ENCODE data around the gene NRXN2.

The NRXN2 gene

GRCh38 chr11:64742889-64743590, 20.0 kb upstream of the NRXN2 start:
- no peak overlapping the region for H3K23ac ChIP-seq (ENCODE audit: low read length)
- H3K4me3 ChIP-seq (ENCODE audit: low read length): no peak overlapping the region
- no peak overlapping the region for H2BK5ac ChIP-seq (ENCODE audit: low read length)
- peak; percentile 45 for DNase-seq
- H3K4me2 ChIP-seq (ENCODE audit: low read length): peak overlapping the region; percentile 61
- no peaks in the 10 kb centered on the region for H3K4me1 ChIP-seq (ENCODE audit: control insufficient read depth, low read depth, low read length)
- no peak overlapping the region for H3K4ac ChIP-seq (ENCODE audit: low read depth, low read length)
- H2AK5ac ChIP-seq (ENCODE audit: low read length): no peak overlapping the region
- no peak overlapping the region for H2BK120ac ChIP-seq (ENCODE audit: low read depth, low read length)
- peak overlapping the region; percentile 42 for H3K9ac ChIP-seq (ENCODE audit: low read length)
- H3K27me3 ChIP-seq (ENCODE audit: insufficient read depth, low read length, poor library complexity): peaks cover 21% of the 10 kb centered on the region
- H3K36me3 ChIP-seq (ENCODE audit: control insufficient read depth, insufficient read depth, low read length): no peaks in the 10 kb centered on the region
- no peak overlapping the region for H3K18ac ChIP-seq (ENCODE audit: low read length)
- WGBS (ENCODE audit: extremely low coverage, insufficient coverage, low lambda C conversion rate): no CpG with 5 or more reads among the region's 58 CpGs
- H2BK15ac ChIP-seq (replicated peaks; ENCODE audit: low read depth): no peak overlapping the region
- H3K56ac ChIP-seq (ENCODE audit: low read length): peak overlapping the region; percentile 70
- H3K79me2 ChIP-seq (ENCODE audit: control insufficient read depth, insufficient read depth, low read length): no peaks in the 10 kb centered on the region
- H4K8ac ChIP-seq (ENCODE audit: low read depth, low read length): no peak overlapping the region
- no peak overlapping the region for H3K27ac ChIP-seq (ENCODE audit: low read depth, low read length)
- no peaks in the 10 kb centered on the region for H3K79me1 ChIP-seq (ENCODE audit: low read length)
- H4K5ac ChIP-seq (ENCODE audit: low read length): no peak overlapping the region

GRCh38 chr11:64742087-64742888, 19.3 kb upstream of the NRXN2 start:
- H2BK5ac ChIP-seq (ENCODE audit: low read length): no peak overlapping the region
- H3K9ac ChIP-seq (ENCODE audit: low read length): peak overlapping the region; percentile 42
- peaks cover 21% of the 10 kb centered on the region for H3K27me3 ChIP-seq (ENCODE audit: insufficient read depth, low read length, poor library complexity)
- no peaks in the 10 kb centered on the region for H3K4me1 ChIP-seq (ENCODE audit: control insufficient read depth, low read depth, low read length)
- peak overlapping the region; percentile 70 for H3K56ac ChIP-seq (ENCODE audit: low read length)
- no peaks in the 10 kb centered on the region for H3K79me2 ChIP-seq (ENCODE audit: control insufficient read depth, insufficient read depth, low read length)
- H2BK120ac ChIP-seq (ENCODE audit: low read depth, low read length): no peak overlapping the region
- H3K23ac ChIP-seq (ENCODE audit: low read length): no peak overlapping the region
- H3K79me1 ChIP-seq (ENCODE audit: low read length): no peaks in the 10 kb centered on the region
- no peak overlapping the region for H3K18ac ChIP-seq (ENCODE audit: low read length)
- peak; percentile 32 for DNase-seq
- no CpG with 5 or more reads among the region's 54 CpGs for WGBS (ENCODE audit: extremely low coverage, insufficient coverage, low lambda C conversion rate)
- peak overlapping the region; percentile 61 for H3K4me2 ChIP-seq (ENCODE audit: low read length)
- H3K4me3 ChIP-seq (ENCODE audit: low read length): no peak overlapping the region
- no peak overlapping the region for H2AK5ac ChIP-seq (ENCODE audit: low read length)
- H3K4ac ChIP-seq (ENCODE audit: low read depth, low read length): no peak overlapping the region
- H4K8ac ChIP-seq (ENCODE audit: low read depth, low read length): no peak overlapping the region
- no peak overlapping the region for H4K5ac ChIP-seq (ENCODE audit: low read length)
- no peak overlapping the region for H3K27ac ChIP-seq (ENCODE audit: low read depth, low read length)
- H2BK15ac ChIP-seq (replicated peaks; ENCODE audit: low read depth): no peak overlapping the region
- H3K36me3 ChIP-seq (ENCODE audit: control insufficient read depth, insufficient read depth, low read length): no peaks in the 10 kb centered on the region

- Histone ChIP-seq H3K4ac (ENCODE audit: low read depth, low read length) (no peak overlapping the region), H3K18ac (ENCODE audit: low read length) (no peak overlapping the region), H3K27me3 (ENCODE audit: insufficient read depth, low read length, poor library complexity) (peaks cover 21% of the 10 kb centered on the region), H2AK5ac (ENCODE audit: low read length) (no peak overlapping the region), H3K9ac (ENCODE audit: low read length) (no peak overlapping the region), H4K5ac (ENCODE audit: low read length) (no peak overlapping the region), H3K79me2 (ENCODE audit: control insufficient read depth, insufficient read depth, low read length) (no peaks in the 10 kb centered on the region), H2BK120ac (ENCODE audit: low read depth, low read length) (no peak overlapping the region), H3K4me1 (ENCODE audit: control insufficient read depth, low read depth, low read length) (no peaks in the 10 kb centered on the region), H2BK15ac (replicated peaks; ENCODE audit: low read depth) (no peak overlapping the region), H3K4me2 (ENCODE audit: low read length) (no peak overlapping the region), H3K79me1 (ENCODE audit: low read length) (no peaks in the 10 kb centered on the region), H3K36me3 (ENCODE audit: control insufficient read depth, insufficient read depth, low read length) (no peaks in the 10 kb centered on the region), H3K4me3 (ENCODE audit: low read length) (no peak overlapping the region), H2BK5ac (ENCODE audit: low read length) (no peak overlapping the region), H4K8ac (ENCODE audit: low read depth, low read length) (no peak overlapping the region), H3K27ac (ENCODE audit: low read depth, low read length) (no peak overlapping the region), H3K23ac (ENCODE audit: low read length) (no peak overlapping the region), H3K56ac (ENCODE audit: low read length) (no peak overlapping the region)
- no CpG with 5 or more reads among the region's 24 CpGs for WGBS (ENCODE audit: extremely low coverage, insufficient coverage, low lambda C conversion rate)
- DNase-seq: peak; percentile 42
Observed at GRCh38 chr11:64741375-64742086, 18.5 kb upstream of the NRXN2 start.

GRCh38 chr11:64739871-64740270, 16.9 kb upstream of the NRXN2 start:
- H3K79me2 ChIP-seq (ENCODE audit: control insufficient read depth, insufficient read depth, low read length): no peaks in the 10 kb centered on the region
- no CpG with 5 or more reads among the region's 12 CpGs for WGBS (ENCODE audit: extremely low coverage, insufficient coverage, low lambda C conversion rate)
- H2BK15ac ChIP-seq (replicated peaks; ENCODE audit: low read depth): no peak overlapping the region
- no peak overlapping the region for H3K4ac ChIP-seq (ENCODE audit: low read depth, low read length)
- H4K8ac ChIP-seq (ENCODE audit: low read depth, low read length): no peak overlapping the region
- no peaks in the 10 kb centered on the region for H3K79me1 ChIP-seq (ENCODE audit: low read length)
- H3K36me3 ChIP-seq (ENCODE audit: control insufficient read depth, insufficient read depth, low read length): no peaks in the 10 kb centered on the region
- no peak overlapping the region for H2BK5ac ChIP-seq (ENCODE audit: low read length)
- no peak for DNase-seq
- no peak overlapping the region for H3K18ac ChIP-seq (ENCODE audit: low read length)
- no peak overlapping the region for H3K9ac ChIP-seq (ENCODE audit: low read length)
- no peak overlapping the region for H2AK5ac ChIP-seq (ENCODE audit: low read length)
- H2BK120ac ChIP-seq (ENCODE audit: low read depth, low read length): no peak overlapping the region
- H3K27me3 ChIP-seq (ENCODE audit: insufficient read depth, low read length, poor library complexity): peaks cover 21% of the 10 kb centered on the region
- H3K27ac ChIP-seq (ENCODE audit: low read depth, low read length): no peak overlapping the region
- no peaks in the 10 kb centered on the region for H3K4me1 ChIP-seq (ENCODE audit: control insufficient read depth, low read depth, low read length)
- H3K23ac ChIP-seq (ENCODE audit: low read length): no peak overlapping the region
- H3K4me2 ChIP-seq (ENCODE audit: low read length): no peak overlapping the region
- H3K4me3 ChIP-seq (ENCODE audit: low read length): no peak overlapping the region
- H3K56ac ChIP-seq (ENCODE audit: low read length): no peak overlapping the region
- H4K5ac ChIP-seq (ENCODE audit: low read length): no peak overlapping the region

GRCh38 chr11:64736654-64737053, 13.7 kb upstream of the NRXN2 start:
- no peak overlapping the region for H3K9ac ChIP-seq (ENCODE audit: low read length)
- H3K36me3 ChIP-seq (ENCODE audit: control insufficient read depth, insufficient read depth, low read length): no peaks in the 10 kb centered on the region
- H3K79me1 ChIP-seq (ENCODE audit: low read length): no peaks in the 10 kb centered on the region
- no peak overlapping the region for H4K8ac ChIP-seq (ENCODE audit: low read depth, low read length)
- H2BK15ac ChIP-seq (replicated peaks; ENCODE audit: low read depth): no peak overlapping the region
- no peak overlapping the region for H3K23ac ChIP-seq (ENCODE audit: low read length)
- no peak overlapping the region for H3K27ac ChIP-seq (ENCODE audit: low read depth, low read length)
- H2AK5ac ChIP-seq (ENCODE audit: low read length): no peak overlapping the region
- H3K18ac ChIP-seq (ENCODE audit: low read length): no peak overlapping the region
- no peaks in the 10 kb centered on the region for H3K27me3 ChIP-seq (ENCODE audit: insufficient read depth, low read length, poor library complexity)
- H3K4me2 ChIP-seq (ENCODE audit: low read length): no peak overlapping the region
- no peak overlapping the region for H3K4ac ChIP-seq (ENCODE audit: low read depth, low read length)
- no peak overlapping the region for H3K56ac ChIP-seq (ENCODE audit: low read length)
- no peak for DNase-seq
- H3K79me2 ChIP-seq (ENCODE audit: control insufficient read depth, insufficient read depth, low read length): no peaks in the 10 kb centered on the region
- no peak overlapping the region for H2BK120ac ChIP-seq (ENCODE audit: low read depth, low read length)
- H3K4me1 ChIP-seq (ENCODE audit: control insufficient read depth, low read depth, low read length): no peaks in the 10 kb centered on the region
- H3K4me3 ChIP-seq (ENCODE audit: low read length): no peak overlapping the region
- H4K5ac ChIP-seq (ENCODE audit: low read length): no peak overlapping the region
- H2BK5ac ChIP-seq (ENCODE audit: low read length): no peak overlapping the region
- no CpG with 5 or more reads among the region's 15 CpGs for WGBS (ENCODE audit: extremely low coverage, insufficient coverage, low lambda C conversion rate)

Measured in mesendoderm (in vitro differentiated cells).